Astrocyte (in vitro differentiated cells and primary cell): Measurements from ENCODE around the gene ZNF277.

Source experiments
- EZH2 ChIP-seq: IDR thresholded peaks from 2 replicates; pipeline ENCODE4 v1.6.1; 2012; ENCODE audit warnings: mild to moderate bottlenecking, low read length, inconsistent platforms; ENCODE audit not compliant: insufficient read depth
- TF ChIP-seq, protein P1 (sequence below): IDR thresholded peaks from 2 replicates; pipeline ENCODE4 v1.5.1; 2011; ENCODE audit warnings: low read depth, mild to moderate bottlenecking, inconsistent platforms, low read length, moderate library complexity; ENCODE audit not compliant: insufficient read depth

- TF ChIP-seq, protein P1, sequence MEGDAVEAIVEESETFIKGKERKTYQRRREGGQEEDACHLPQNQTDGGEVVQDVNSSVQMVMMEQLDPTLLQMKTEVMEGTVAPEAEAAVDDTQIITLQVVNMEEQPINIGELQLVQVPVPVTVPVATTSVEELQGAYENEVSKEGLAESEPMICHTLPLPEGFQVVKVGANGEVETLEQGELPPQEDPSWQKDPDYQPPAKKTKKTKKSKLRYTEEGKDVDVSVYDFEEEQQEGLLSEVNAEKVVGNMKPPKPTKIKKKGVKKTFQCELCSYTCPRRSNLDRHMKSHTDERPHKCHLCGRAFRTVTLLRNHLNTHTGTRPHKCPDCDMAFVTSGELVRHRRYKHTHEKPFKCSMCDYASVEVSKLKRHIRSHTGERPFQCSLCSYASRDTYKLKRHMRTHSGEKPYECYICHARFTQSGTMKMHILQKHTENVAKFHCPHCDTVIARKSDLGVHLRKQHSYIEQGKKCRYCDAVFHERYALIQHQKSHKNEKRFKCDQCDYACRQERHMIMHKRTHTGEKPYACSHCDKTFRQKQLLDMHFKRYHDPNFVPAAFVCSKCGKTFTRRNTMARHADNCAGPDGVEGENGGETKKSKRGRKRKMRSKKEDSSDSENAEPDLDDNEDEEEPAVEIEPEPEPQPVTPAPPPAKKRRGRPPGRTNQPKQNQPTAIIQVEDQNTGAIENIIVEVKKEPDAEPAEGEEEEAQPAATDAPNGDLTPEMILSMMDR, result no peak
- TF ChIP-seq EZH2, result no peak
Observed at GRCh38 chr7:112364388-112364787, 157.9 kb downstream of the ZNF277 start.
